Measurements from ENCODE around the gene RXFP1. TPM values are rescaled to one million over a fixed set of nuclear protein-coding genes. Genes with fewer than 3 reads are reported as not detected.

The RXFP1 gene
- total RNA-seq, 4 donors from 2014 or later = 0.13 TPM; not detected in 3

GRCh38 chr4:158500054-158500453, 21.6 kb upstream of the RXFP1 start:
- TF ChIP-seq CTCF (IDR thresholded peaks at IDR 0.05) = no peak
- DNase-seq (ENCODE audit: low spot score) (no peak), ATAC-seq (ENCODE audit: low FRiP score) (no peak)

GRCh38 chr4:158513256-158513655, 8.4 kb upstream of the RXFP1 start:
- DNase-seq (ENCODE audit: low spot score) = no peak
- TF ChIP-seq CTCF (IDR thresholded peaks at IDR 0.05) = no peak
- ATAC-seq (ENCODE audit: low FRiP score) = no peak

- ATAC-seq (ENCODE audit: low FRiP score) (no peak), DNase-seq (ENCODE audit: low spot score) (no peak)
- no peak for TF ChIP-seq CTCF (IDR thresholded peaks at IDR 0.05)
These were observed 2.5 kb upstream of the RXFP1 start for GRCh38 chr4:158519226-158519625.

- no peak for TF ChIP-seq CTCF (IDR thresholded peaks at IDR 0.05)
- no peak for DNase-seq (ENCODE audit: low spot score)
- no peak for ATAC-seq (ENCODE audit: low FRiP score)
These were observed 2.4 kb downstream of the RXFP1 start for GRCh38 chr4:158523990-158524535.

GRCh38 chr4:158527516-158527915, 5.8 kb downstream of the RXFP1 start:
- no peak for DNase-seq (ENCODE audit: low spot score)
- no peak for ATAC-seq (ENCODE audit: low FRiP score)
- no peak for TF ChIP-seq CTCF (IDR thresholded peaks at IDR 0.05)

GRCh38 chr4:158529505-158529904, 7.8 kb downstream of the RXFP1 start:
- ATAC-seq (ENCODE audit: low FRiP score) (no peak), DNase-seq (ENCODE audit: low spot score) (no peak)
- TF ChIP-seq CTCF (IDR thresholded peaks at IDR 0.05) = no peak

- ATAC-seq (ENCODE audit: low FRiP score) = no peak
- no peak for TF ChIP-seq CTCF (IDR thresholded peaks at IDR 0.05)
- DNase-seq (ENCODE audit: low spot score) = no peak
These were observed 8.7 kb downstream of the RXFP1 start for GRCh38 chr4:158530381-158530780.

Measured in omental fat pad (tissue), 4 donors.